ENCODE measurements around the gene PROK1.

PROK1 gene

DNA sequence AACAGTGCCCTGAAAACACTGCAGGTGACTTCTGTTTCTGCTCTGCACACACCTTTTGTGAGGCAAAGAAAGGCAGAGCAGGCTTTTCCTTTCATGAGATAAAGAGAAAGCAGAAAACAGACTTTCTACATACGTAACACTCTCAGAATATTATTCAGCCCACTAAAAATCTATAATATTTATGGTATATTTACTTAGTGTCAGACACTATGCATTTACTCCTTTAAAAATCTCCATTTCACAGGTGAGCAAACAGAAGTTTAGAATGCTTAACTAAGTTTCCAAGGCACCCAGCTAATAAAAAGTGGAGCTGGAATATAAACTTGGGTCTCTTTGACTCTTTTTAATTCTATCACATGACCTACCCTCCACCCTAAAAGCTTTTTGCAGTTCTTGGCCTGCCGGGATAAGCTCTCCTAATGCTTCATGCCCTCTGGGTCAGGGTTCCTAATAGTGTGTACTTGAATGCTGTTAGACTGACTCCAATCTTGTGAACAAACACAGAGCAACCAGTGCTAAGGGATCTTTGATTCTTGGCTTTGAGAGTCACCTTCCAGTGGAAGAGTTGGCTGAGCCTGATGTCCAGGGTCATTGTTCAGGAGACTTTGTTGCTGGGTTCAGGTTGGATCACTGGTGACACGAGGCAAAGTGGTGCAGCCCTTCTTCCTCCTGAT lies 27.2 kb downstream of the PROK1 start:
- H3K4me3 ChIP-seq (replicated peaks; ENCODE audit: low read depth, low read length): no peak overlapping the region
- TF ChIP-seq, protein P1, sequence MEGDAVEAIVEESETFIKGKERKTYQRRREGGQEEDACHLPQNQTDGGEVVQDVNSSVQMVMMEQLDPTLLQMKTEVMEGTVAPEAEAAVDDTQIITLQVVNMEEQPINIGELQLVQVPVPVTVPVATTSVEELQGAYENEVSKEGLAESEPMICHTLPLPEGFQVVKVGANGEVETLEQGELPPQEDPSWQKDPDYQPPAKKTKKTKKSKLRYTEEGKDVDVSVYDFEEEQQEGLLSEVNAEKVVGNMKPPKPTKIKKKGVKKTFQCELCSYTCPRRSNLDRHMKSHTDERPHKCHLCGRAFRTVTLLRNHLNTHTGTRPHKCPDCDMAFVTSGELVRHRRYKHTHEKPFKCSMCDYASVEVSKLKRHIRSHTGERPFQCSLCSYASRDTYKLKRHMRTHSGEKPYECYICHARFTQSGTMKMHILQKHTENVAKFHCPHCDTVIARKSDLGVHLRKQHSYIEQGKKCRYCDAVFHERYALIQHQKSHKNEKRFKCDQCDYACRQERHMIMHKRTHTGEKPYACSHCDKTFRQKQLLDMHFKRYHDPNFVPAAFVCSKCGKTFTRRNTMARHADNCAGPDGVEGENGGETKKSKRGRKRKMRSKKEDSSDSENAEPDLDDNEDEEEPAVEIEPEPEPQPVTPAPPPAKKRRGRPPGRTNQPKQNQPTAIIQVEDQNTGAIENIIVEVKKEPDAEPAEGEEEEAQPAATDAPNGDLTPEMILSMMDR (IDR thresholded peaks at IDR 0.05; ENCODE audit: low read length, missing control alignments): no peak
- no peak for DNase-seq (ENCODE audit: low read depth)

DNA sequence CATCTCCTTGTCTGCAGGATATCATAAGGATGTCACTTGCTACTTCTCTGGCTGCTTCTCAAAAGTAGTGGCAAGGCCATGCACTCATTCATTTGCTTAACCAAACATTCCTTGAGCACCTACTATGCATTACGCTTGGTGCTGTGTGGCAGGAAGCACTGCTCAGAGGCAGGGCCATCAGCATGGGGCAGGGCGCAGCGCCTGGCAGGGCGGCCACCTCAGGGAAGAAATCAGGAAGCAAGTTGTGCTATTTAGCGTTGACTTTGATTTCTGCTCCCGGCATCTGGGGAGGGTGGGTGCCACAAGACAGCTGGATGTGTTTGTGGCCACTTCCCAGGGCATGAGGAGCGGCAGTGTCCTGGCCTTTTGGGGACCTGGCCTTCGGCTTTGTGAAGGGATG lies 27.9 kb downstream of the PROK1 start:
- DNase-seq (ENCODE audit: low read depth): no peak
- TF ChIP-seq, protein P1 (IDR thresholded peaks at IDR 0.05; ENCODE audit: low read length, missing control alignments): no peak
- H3K4me3 ChIP-seq (replicated peaks; ENCODE audit: low read depth, low read length): no peak overlapping the region

DNA sequence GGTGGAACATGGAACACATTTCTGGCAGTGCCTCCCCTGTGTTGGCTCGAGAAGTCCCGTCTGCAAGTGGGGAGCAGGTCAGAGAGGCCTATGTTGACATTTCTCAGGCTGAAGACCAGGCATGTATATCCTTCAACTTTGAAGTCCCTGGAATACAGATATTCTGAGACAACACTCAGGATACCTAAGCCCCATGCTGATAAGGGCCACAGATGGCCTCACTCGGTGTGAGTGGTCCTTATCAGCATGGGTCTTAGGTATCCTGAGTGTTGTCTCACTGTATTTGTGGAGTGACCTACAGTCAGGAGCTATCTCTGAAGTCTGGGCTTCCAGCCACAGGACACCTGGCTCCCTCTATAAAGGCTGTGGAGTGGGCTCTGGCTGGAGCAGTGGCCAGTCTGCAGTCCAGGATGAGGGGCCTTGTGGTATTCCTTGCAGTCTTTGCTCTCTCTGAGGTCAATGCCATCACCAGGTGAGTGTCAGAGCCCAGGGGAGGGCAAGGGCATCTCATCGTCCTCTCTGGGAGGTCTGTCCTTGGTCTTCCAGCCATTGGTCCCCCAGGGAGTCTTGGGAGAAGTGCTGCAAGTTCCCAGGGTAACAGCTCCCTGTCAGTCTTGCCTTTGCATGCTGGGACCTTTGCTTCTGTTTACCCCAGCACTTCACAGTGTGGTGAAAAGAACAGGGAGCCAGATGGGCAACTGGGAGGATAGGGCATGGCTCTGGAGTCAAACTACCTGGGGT lies 29.6 kb downstream of the PROK1 start:
- no peak overlapping the region for H3K4me3 ChIP-seq (replicated peaks; ENCODE audit: low read depth, low read length)
- TF ChIP-seq, protein P1 (IDR thresholded peaks at IDR 0.05; ENCODE audit: low read length, missing control alignments): no peak

DNA sequence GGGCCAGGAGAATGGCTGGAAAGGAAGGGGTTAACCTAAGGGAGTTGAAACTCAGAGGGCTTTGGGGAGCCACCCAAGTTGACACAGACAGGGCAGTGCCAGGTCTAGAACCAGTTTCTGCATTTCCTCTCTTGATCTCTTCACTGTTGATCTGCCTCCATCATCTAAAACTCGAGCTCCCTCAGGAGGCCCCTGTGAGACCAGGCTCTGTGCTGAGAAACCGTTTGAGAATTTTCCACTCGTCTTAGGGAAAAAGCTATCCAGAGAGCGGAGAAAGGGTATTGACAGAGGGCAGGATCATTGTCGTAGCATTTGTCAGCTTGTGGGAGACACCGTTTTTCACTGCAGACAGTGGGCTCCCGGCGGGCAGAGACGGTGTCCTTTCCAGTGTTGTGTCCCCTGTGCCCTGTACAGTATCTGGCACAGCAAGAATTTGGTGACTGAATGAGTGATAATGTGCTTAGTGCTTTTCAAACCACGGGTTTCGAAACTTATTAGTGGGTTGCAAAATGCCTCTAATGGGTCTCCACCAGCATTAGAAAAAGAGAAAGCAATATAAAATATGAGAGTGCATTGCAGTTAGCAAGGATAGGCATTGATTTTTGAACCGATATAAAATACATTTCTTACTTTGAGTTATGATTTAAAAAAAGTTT lies 31.1 kb downstream of the PROK1 start:
- H3K4me3 ChIP-seq (replicated peaks; ENCODE audit: low read depth, low read length): no peak overlapping the region
- TF ChIP-seq, protein P1 (IDR thresholded peaks at IDR 0.05; ENCODE audit: low read length, missing control alignments): no peak
- no peak for DNase-seq (ENCODE audit: low read depth)

More for the DNA sequence above, 29.6 kb downstream of the PROK1 start:
- DNase-seq (ENCODE audit: low read depth): no peak

DNA sequence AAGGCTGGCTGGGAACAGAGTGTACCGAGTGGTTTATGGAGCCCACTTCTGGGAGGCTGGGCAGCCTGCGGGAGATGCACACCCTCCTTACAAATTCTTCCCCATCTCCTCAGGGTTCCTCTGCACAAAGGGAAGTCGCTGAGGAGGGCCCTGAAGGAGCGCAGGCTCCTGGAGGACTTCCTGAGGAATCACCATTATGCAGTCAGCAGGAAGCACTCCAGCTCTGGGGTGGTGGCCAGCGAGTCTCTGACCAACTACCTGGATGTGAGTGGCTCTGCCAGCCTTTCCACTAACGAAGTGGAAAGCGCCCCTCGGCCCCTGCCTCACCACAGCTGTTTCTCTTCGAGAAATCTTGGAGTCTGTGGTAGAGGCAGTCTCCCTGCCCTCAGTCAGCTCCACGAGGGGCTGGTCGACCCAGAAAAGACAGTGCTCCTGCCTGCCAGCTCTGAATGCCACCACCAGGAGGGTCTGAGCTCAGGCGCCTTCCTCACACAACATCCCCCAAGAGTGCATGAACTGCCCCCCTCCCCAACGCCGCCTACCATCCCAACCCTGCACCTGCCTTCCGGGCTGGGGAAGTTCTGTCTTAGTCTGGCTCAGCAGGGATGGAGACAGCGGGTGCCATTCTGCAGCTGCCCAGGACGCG lies 31.8 kb downstream of the PROK1 start:
- TF ChIP-seq, protein P1 (IDR thresholded peaks at IDR 0.05; ENCODE audit: low read length, missing control alignments): no peak
- no peak for DNase-seq (ENCODE audit: low read depth)
- no peak overlapping the region for H3K4me3 ChIP-seq (replicated peaks; ENCODE audit: low read depth, low read length)

DNA sequence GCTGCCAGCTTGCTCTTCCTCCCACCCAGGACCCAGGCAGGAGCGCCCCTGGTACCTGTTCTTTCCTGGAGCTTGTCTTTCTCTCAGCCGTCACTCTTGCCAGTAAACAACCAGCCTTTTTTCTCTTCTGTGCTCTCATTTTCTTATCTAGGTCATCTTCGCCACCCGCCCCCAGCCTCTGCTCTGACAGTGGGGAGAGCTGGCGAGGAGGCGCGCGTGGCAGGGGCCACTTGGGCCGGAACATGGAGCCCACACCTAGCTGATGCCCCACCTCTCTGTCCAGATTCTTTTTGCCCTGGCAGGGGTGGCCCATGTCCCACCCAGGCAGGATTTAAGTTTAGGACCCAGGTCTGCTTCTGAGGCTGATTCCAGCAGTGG lies 32.3 kb downstream of the PROK1 start:
- H3K4me3 ChIP-seq (replicated peaks; ENCODE audit: low read depth, low read length): no peak overlapping the region
- no peak for DNase-seq (ENCODE audit: low read depth)
- TF ChIP-seq, protein P1 (IDR thresholded peaks at IDR 0.05; ENCODE audit: low read length, missing control alignments): no peak

Measured in fibroblast of pulmonary artery (primary cell).